Measurements from ENCODE around the gene HOXB7.

HOXB7 gene

GRCh38 chr17:48579471-48579759 lies 31.4 kb downstream of the HOXB7 start:
- DNase-seq (ENCODE audit: low read depth, low spot score) = no peak

DNA sequence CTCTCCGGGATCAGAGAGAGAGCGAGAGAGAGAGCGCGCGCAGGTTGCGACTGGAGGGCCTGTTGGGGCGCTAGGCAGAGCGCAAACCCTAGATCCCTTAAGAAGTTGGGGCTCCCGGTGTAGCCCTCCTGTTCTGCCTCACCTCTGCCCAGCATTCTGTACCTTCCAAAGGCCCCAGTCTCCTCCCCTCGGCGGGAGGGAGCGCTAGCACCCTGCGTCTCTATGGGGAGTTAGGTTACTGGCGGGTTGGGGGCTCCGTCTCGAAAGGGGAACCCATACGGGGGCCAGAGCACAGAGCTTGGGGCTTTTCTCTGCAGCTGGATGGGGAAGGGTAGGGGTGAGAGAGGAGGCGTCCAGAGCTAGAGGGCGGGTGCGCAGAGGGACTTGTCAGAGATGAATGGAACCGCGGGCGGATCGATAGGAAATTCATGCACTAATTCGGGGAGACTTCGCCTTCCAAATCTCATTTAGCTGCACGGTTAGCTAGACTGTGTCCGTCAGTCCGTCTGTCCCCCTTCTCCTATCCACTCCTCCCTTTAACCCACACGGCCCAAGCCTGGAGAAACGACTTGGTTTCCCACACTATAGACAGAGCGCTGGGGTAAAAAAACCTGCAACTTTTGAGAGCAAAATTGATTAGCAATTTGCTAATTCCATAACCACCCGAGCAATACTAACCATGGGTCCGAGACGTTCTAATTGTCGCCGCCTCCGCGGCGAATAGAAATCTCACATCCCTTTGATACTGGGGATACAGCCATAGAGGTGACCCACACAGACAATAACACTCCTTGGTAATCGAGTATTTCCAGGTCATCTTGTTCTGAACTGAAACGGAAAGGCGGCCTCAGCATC lies 32.0 kb downstream of the HOXB7 start:
- DNase-seq (ENCODE audit: low read depth, low spot score) = no peak

DNA sequence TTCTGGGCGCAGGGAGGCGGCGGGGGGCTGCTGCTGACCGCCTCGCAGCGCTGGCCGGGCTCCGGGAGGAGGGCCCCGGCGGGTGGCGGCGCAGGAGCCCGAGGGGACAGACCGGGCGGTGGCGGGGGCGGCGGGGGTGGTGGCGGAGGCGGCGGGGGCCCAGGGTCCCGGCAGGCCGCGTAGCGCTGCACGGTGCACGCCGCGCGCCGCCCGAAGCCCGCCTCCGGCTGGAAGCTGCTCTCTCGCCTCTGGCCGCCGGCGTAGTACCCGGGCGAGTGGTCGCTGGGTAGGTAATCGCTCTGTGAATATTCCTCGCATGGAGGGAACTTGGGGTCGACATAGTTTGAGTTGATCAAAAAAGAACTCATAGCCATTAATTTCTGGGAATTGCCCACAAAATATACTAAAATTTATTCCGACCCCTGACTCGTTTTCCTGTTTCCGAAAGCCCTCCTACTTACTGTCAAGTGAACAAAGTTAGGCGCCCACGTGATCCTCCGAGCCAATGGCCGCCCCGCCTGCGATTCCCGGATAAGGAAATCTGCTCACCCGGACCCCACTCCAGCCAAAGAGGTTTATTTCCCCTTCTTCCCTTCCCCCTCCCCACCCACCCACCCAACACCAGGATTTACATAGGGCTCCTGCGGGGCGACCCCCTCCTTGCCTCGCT lies 32.7 kb downstream of the HOXB7 start, which contains the start of gene HOXB4:
HOXB4 (minus strand) TSS at position 405 of the 670 bp plus-strand sequence; CDS start at position 374, 31 bp downstream.
- DNase-seq (ENCODE audit: low read depth, low spot score) = no peak

- DNase-seq (ENCODE audit: low read depth, low spot score) = no peak
Observed at GRCh38 chr17:48577330-48577945, 33.4 kb downstream of the HOXB7 start.

DNA sequence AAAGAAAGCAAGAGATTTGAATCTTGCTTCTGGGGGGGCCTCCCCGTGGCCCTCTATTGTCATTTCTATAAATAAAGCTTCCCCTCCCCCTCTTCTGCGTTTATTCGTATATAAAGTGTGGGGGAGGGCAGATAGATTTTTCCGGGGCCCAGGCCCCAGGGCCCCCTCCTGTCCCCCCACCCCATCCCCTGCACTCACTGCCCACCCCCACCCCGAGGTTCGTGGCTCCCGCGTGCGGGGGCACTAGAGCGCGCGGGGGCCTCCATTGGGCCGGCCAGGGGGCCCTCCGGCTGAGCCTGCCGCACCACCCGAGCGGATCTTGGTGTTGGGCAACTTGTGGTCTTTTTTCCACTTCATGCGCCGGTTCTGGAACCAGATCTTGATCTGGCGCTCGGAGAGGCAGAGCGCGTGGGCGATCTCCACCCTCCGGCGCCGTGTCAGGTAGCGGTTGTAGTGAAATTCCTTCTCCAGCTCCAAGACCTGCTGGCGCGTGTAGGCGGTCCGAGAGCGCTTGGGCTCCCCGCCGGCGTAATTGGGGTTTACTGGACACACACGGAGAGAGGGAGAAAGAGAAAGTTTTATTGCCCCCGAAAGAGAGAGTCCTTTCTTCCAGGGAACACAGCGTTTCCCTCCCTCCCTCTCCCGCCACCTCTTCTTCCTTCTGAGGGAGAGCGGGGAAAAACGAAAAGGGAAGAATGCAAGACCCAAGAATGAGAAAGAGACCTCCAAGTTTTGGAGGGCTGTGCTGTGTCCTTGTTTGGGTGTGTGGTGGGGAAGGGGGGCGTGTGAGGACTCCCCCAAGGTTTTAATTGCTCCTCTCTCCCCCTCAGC lies 34.1 kb downstream of the HOXB7 start:
- DNase-seq (ENCODE audit: low read depth, low spot score) = no peak

GRCh38 chr17:48575673-48576478 lies 34.9 kb downstream of the HOXB7 start:
- no peak for DNase-seq (ENCODE audit: low read depth, low spot score)

DNA sequence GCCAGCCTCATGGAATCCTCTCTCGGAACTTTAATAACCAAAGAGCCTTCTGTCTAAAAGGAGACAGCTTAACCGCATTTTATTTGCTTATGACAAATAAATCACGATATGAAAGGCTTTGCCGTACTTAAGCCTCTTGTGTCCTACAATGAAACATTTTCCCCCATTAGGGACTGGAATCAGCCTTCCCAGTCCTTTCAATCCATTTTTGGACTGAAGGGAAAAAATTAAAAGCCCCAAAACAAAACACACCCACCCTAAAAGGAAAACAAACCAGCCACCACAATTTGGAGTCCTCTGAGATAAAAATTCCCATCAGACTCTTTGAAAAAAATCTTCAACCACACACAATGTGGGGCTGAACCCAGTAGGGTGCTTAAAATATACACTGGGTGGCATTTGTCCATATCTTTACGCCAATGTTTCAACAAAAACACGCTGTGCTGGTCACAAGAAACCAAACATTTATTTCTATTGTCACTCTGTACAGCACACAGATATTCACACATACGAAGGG lies 35.7 kb downstream of the HOXB7 start:
- DNase-seq (ENCODE audit: low read depth, low spot score) = no peak

- DNase-seq (ENCODE audit: low read depth, low spot score) = no peak
Observed at GRCh38 chr17:48574505-48575065, 36.2 kb downstream of the HOXB7 start.

DNA sequence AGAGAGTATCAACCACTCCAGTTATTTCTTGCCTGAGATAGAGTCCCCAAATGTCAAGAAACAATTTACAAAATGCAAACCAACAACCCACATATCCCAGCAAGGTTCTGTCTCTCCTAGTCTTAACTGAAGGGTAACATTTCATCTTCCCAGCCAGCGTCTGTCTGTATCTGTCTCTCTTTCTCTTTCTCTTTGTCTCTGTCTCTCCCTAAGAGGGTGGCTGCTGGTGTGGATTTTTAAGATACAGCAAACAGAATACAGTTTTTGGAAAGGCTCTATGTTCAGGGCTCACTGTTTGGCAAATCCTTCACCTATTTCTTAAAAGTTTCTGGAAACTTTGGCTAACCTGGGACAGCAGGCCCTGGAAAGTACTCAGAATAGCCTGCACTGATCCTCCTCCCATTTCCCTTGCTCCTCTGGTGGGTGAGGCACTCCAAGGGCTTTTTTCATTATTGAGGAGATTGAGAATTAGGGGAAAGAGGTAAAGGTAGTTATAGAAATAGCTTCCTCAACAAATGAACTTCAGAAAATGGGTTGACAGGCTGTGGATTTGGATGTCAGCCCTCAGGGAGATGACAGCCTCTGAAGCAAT lies 38.9 kb downstream of the HOXB7 start:
- DNase-seq (ENCODE audit: low read depth, low spot score) = no peak

- no peak for DNase-seq (ENCODE audit: low read depth, low spot score)
Observed at GRCh38 chr17:48571024-48571818, 39.6 kb downstream of the HOXB7 start.

- DNase-seq (ENCODE audit: low read depth, low spot score) = no peak
Observed at GRCh38 chr17:48570325-48571023, 40.3 kb downstream of the HOXB7 start.

- no peak for DNase-seq (ENCODE audit: low read depth, low spot score)
Observed at GRCh38 chr17:48569674-48570324, 41.0 kb downstream of the HOXB7 start.

- DNase-seq (ENCODE audit: low read depth, low spot score) = no peak
Observed at GRCh38 chr17:48569240-48569582, 41.6 kb downstream of the HOXB7 start.

- DNase-seq (ENCODE audit: low read depth, low spot score) = no peak
Observed at GRCh38 chr17:48568499-48569239, 42.1 kb downstream of the HOXB7 start.

DNA sequence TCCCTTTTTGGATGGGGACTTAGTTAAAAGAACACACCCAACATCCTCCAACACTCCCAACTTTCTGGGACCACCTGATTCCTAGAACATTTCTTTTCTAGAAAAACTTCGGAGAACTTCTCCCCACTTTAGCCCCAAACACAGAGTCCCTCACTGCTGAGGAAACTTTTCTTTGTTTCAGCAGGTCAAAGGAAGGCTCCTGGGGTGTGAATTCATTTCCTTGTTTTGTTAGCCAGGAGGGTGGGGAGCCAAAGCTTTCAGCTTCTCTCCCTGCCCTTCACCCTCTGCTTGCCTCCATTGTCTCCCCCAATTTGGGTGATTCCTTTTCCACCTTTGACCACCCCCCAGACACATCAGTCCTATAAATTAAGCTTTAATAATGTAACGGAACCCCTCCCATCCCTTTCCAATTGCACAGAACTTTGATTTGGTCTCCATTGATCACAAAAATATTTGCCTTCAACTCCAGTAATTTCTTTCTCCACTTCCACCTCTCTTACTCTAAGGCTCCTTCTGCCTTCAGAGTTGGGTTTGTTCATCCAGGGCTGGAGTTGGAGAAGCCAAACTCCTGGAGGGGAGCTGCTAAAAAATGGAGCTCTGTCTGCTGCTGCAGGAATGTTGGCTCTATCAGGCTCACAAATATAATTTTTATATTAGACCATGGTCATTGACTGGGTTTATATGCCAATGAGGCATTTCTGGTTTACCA lies 43.0 kb downstream of the HOXB7 start:
- DNase-seq (ENCODE audit: low read depth, low spot score) = no peak

DNA sequence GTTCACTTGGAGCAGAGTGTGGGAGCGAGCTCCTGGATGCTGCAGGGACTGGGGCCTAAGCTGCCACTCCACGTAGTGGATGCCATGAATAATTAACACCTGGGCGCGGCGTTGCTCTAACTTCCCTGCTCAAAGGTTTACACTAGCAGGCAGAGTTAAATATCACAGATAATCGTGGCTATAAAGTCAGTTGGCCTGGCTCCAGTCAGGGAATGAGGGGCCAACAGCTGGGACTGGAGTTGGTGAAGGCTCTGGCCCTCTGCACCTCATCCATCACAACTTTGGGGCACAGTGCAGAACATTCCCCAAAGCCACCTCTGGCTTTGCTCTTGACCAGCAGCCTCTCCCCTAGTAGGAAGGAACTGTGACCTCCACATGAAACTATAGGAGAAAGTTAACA lies 43.6 kb downstream of the HOXB7 start:
- DNase-seq (ENCODE audit: low read depth, low spot score) = no peak

- no peak for DNase-seq (ENCODE audit: low read depth, low spot score)
Observed at GRCh38 chr17:48566717-48567116, 44.1 kb downstream of the HOXB7 start.

Data from brain pericyte (primary cell).